Immature natural killer cell (primary cell): Measurements from ENCODE around the gene NADK. TPM values are rescaled to one million over a fixed set of nuclear protein-coding genes. Genes with fewer than 3 reads are reported as not detected.

ENCODE experiments used
- DNase-seq, 3 donors: peaks; one replicate each; pipeline ENCODE4 v3.0.0; 2022; ENCODE audit warnings: mixed read lengths in 1 of 3
- H3K27ac Mint-ChIP-seq, 6 donors: one replicate each; pipeline ENCODE4 v1.8.0; 2020; ENCODE audit warnings: mixed read lengths in 6 of 6, mild to moderate bottlenecking in 5 of 6, inconsistent platforms in 4 of 6, moderate library complexity in 3 of 6
- H3K27me3 Mint-ChIP-seq, 3 donors: one replicate each; pipeline ENCODE4 v1.8.0; 2020 to 2021; ENCODE audit warnings: low read depth in 3 of 3, mild to moderate bottlenecking in 3 of 3, mixed read lengths in 3 of 3, moderate library complexity in 3 of 3, inconsistent platforms in 1 of 3
- H3K36me3 Mint-ChIP-seq, 3 donors: one replicate each; pipeline ENCODE4 v1.8.0; 2020; ENCODE audit warnings: mixed read lengths in 3 of 3, inconsistent platforms in 2 of 3, mild to moderate bottlenecking in 2 of 3
- H3K4me1 Mint-ChIP-seq, 2 donors: one replicate each; pipeline ENCODE4 v1.8.0; 2020; ENCODE audit warnings: inconsistent platforms in 2 of 2, mild to moderate bottlenecking in 2 of 2, mixed read lengths in 2 of 2, moderate library complexity in 1 of 2
- H3K4me3 Mint-ChIP-seq, 5 donors: one replicate each; pipeline ENCODE4 v1.8.0; 2020; ENCODE audit warnings: mild to moderate bottlenecking in 5 of 5, mixed read lengths in 5 of 5, inconsistent platforms in 3 of 5, moderate library complexity in 3 of 5
- H3K9me3 Mint-ChIP-seq, 6 donors: one replicate each; pipeline ENCODE4 v1.8.0; 2020; ENCODE audit warnings: mild to moderate bottlenecking in 6 of 6, mixed read lengths in 6 of 6, inconsistent platforms in 4 of 6, moderate library complexity in 3 of 6
- polyA plus RNA-seq, 3 donors: library from polyadenylated mRNA; unstranded; fragments of 300-500 nt; fragmentation: Illumina TruSeq; gene quantifications; one replicate each; pipeline ENCODE4 v1.2.3, GENCODE V29; 2021

Gene NADK
- polyA plus RNA-seq, 3 donors from 2014 or later: 30.9 to 53.3 (median 37.3) TPM

- Mint-ChIP-seq H3K4me3 (peak overlapping the region in 4 of 5 donors; percentile 2 to 60 (median 20)), H3K27ac (peak overlapping the region; percentile 74 to 87 (median 78)), H3K36me3 (peaks cover 9 to 34% (median 14%) of the 10 kb centered on the region in 3 donors)
Observed at GRCh38 chr1:1799716-1800115, 21.4 kb upstream of the NADK start.

GRCh38 chr1:1797731-1798341, 19.6 kb upstream of the NADK start:
- Mint-ChIP-seq H3K4me3 (no peak overlapping the region), H3K36me3 (peaks cover 3 to 33% (median 12%) of the 10 kb centered on the region in 3 donors), H3K27ac (peak overlapping the region in 2 of 6 donors; percentile 1 to 42), H3K4me1 (peaks cover 41 to 67% of the 10 kb centered on the region in 2 donors), H3K27me3 (peaks cover 0 to 2% (median 0%) of the 10 kb centered on the region in 3 donors), H3K9me3 (no peaks in the 10 kb centered on the region)
- DNase-seq: no peak

More at GRCh38 chr1:1799716-1800115, 21.4 kb upstream of the NADK start:
- peaks cover 38 to 58% of the 10 kb centered on the region in 2 donors for H3K4me1 Mint-ChIP-seq
- H3K27me3 Mint-ChIP-seq: peaks cover 0 to 2% (median 0%) of the 10 kb centered on the region in 3 donors
- H3K9me3 Mint-ChIP-seq: no peaks in the 10 kb centered on the region
- DNase-seq: peak in 2 of 3 donors; percentile 23 to 25

DNA sequence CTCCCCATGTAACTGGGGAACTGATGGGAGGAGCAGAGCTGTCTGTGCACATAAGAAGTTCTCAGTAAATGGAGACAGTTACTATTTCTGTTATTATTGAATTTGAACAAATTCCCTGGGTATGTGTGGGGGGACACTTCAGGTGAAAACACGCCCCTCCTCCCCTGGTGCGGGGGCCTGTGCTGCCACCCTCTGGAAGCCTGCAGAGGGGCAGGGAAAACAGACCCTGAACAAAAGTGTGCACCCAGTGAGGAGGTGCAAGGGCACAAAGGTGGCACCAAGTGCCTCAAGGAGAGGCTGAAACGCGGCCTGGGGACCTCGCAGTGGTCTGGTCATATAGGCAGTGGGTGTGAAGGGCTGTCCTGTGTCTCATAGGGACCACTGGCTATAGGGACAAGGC, 18.2 kb upstream of the NADK start:
- Mint-ChIP-seq H3K4me1 (peaks cover 37 to 54% of the 10 kb centered on the region in 2 donors), H3K9me3 (no peaks in the 10 kb centered on the region), H3K4me3 (no peak overlapping the region), H3K27ac (peak overlapping the region in 4 of 6 donors; percentile 3 to 84 (median 50)), H3K27me3 (no peaks in the 10 kb centered on the region), H3K36me3 (peaks cover 0 to 31% (median 10%) of the 10 kb centered on the region in 3 donors)
- peak in 2 of 3 donors; percentile 20 to 31 for DNase-seq

DNA sequence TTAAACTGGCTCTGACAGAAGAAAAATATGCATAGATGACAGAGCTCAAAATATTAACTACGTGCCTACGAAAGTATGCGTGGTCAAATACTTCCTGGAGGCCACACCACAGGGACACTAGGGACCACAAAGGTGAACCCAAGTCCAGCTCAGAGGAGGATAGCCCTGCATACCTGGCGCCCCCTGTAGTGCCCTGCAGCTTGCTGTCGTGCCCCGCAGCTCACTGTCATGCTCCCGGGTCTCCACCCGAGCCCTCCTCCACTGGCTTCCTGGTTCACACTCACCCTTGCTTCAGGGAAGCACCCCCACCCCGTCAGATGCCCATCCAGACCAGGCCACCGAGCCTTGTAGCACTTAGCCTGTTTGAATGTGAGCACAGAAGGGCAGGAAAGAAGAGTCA, 16.7 kb upstream of the NADK start:
- H3K27ac Mint-ChIP-seq: peak overlapping the region in 3 of 6 donors; percentile 34 to 77 (median 45)
- peaks cover 0 to 32% (median 7%) of the 10 kb centered on the region in 3 donors for H3K36me3 Mint-ChIP-seq

GRCh38 chr1:1793481-1794244, 15.4 kb upstream of the NADK start:
- Mint-ChIP-seq H3K4me3 (no peak overlapping the region), H3K36me3 (peaks cover 6 to 39% (median 12%) of the 10 kb centered on the region in 3 donors), H3K27ac (peak overlapping the region; percentile 56 to 85 (median 72)), H3K27me3 (peaks cover 0 to 2% (median 2%) of the 10 kb centered on the region in 3 donors), H3K4me1 (peaks cover 21 to 35% of the 10 kb centered on the region in 2 donors), H3K9me3 (no peaks in the 10 kb centered on the region)
- DNase-seq: no peak

More for the DNA sequence above, 16.7 kb upstream of the NADK start:
- peaks cover 0 to 2% (median 0%) of the 10 kb centered on the region in 3 donors for H3K27me3 Mint-ChIP-seq
- H3K9me3 Mint-ChIP-seq: no peaks in the 10 kb centered on the region
- H3K4me3 Mint-ChIP-seq: no peak overlapping the region
- no peak for DNase-seq
- H3K4me1 Mint-ChIP-seq: peaks cover 27 to 40% of the 10 kb centered on the region in 2 donors

DNA sequence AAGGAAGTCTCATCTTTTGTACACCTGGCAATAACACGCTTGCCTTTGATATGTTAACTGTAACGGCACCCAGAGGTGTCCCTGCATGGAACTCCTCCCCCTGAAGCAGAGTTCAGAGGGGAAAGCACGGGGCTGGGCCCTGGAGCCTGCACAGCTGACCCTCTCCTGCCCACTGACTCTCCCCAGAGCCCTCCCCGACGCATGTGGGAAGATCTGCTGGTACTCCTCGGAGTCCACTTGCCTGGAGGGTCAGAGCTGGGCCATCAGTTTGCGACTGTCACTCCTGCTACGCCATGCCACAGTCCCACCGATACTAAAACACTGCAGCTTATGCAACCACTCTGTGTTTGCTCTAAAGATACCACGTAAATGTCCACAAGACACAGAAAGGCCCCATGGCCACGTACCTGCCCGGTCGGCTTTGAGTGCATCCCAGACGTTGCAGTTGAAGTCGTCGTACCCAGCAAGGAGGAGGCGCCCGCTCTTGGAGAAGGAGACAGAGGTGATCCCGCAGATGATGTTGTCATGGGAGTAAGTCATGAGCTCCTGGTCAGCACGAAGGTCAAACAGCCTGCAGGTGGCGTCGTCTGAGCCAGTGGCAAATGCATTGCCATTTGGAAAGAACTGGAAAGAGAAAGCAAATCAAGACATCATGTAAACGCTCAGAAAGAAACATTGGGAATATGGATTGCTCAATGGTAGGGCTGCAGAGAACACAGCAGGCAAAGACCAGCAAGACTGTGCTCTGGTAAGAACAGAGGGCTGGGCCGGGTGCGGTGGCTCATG, 10.6 kb upstream of the NADK start:
- Mint-ChIP-seq H3K27me3 (peaks cover 0 to 6% (median 2%) of the 10 kb centered on the region in 3 donors), H3K27ac (peak overlapping the region; percentile 0 to 87 (median 68)), H3K9me3 (no peaks in the 10 kb centered on the region), H3K36me3 (peaks cover 19 to 47% (median 24%) of the 10 kb centered on the region in 3 donors), H3K4me1 (peaks cover 10 to 11% of the 10 kb centered on the region in 2 donors), H3K4me3 (no peak overlapping the region)
- peak in 1 of 3 donors; percentile 8 for DNase-seq

GRCh38 chr1:1788136-1788535, 9.9 kb upstream of the NADK start:
- Mint-ChIP-seq H3K27me3 (peaks cover 0 to 9% (median 7%) of the 10 kb centered on the region in 3 donors), H3K4me1 (peaks cover 9 to 10% of the 10 kb centered on the region in 2 donors), H3K4me3 (no peak overlapping the region), H3K9me3 (no peaks in the 10 kb centered on the region), H3K27ac (peak overlapping the region in 5 of 6 donors; percentile 24 to 84 (median 44)), H3K36me3 (peaks cover 19 to 42% (median 20%) of the 10 kb centered on the region in 3 donors)
- DNase-seq: no peak

DNA sequence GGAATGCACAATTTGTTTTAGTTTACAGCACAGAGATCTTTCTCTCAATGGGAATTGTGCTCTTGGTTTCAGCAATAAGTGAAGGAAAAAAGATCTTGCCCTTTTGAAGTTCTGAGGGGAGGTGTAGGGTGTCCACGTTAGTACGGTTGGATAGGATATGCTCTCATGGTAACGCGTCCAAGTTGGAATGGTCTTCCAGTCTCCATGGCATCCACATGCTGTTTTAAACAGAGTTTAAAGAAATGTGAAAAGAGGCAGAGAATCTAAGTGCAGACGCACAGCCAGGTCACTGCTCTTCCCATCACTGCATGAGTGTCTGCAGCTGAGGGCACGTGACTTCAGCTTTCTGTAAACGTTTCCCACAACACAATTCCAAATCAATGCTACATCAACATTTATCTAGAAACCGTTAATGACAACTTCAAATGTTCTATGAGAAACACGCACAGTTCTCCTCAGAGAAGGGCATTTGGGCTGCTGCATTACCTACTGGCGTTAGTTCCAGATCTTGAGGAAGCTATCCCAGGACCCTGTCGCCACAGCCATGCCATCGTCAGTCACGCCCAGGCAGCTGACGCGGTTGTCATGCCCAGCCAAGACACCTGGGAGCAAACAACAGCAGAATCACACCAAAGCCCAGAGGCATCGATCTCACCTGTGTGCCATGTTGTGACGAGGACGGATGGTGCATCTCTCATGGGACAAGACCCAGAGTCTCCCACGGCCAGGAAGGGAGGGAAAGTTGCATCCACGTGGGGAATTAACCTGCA, 8.8 kb upstream of the NADK start:
- Mint-ChIP-seq H3K36me3 (peaks cover 18 to 38% (median 19%) of the 10 kb centered on the region in 3 donors), H3K27me3 (peaks cover 0 to 9% (median 8%) of the 10 kb centered on the region in 3 donors), H3K9me3 (no peaks in the 10 kb centered on the region), H3K4me1 (peaks cover 16 to 17% of the 10 kb centered on the region in 2 donors), H3K27ac (peak overlapping the region in 4 of 6 donors; percentile 4 to 57 (median 36)), H3K4me3 (no peak overlapping the region)
- no peak for DNase-seq

- peaks cover 0 to 9% (median 8%) of the 10 kb centered on the region in 3 donors for H3K27me3 Mint-ChIP-seq
- H3K9me3 Mint-ChIP-seq: no peaks in the 10 kb centered on the region
- H3K36me3 Mint-ChIP-seq: peaks cover 17 to 31% (median 19%) of the 10 kb centered on the region in 3 donors
- H3K4me3 Mint-ChIP-seq: no peak overlapping the region
- DNase-seq: no peak
- H3K27ac Mint-ChIP-seq: peak overlapping the region in 2 of 6 donors; percentile 46 to 55
- H3K4me1 Mint-ChIP-seq: peaks cover 27 to 30% of the 10 kb centered on the region in 2 donors
Observed at GRCh38 chr1:1785666-1786065, 7.4 kb upstream of the NADK start.

DNA sequence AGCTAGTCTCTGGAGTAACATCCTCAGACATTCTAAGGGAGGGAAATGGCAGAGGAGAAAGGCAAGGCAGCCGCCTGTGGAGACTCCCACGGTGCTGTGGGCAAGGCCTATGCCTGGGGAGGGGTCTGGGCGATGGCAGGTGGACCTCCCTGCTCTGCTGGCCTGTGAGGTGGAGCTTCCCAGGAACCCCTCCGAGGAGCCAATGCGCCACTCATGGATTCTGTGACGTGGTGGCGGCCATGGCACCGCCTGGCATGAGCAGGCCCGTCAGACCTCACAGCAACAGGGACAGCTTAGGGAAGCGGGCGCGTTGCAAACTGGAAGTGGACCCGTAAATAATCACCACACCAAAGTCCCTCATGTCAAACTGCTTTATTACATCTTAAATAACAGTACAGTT, 6.7 kb upstream of the NADK start:
- H3K27me3 Mint-ChIP-seq: peaks cover 3 to 13% (median 13%) of the 10 kb centered on the region in 3 donors
- peaks cover 33 to 37% of the 10 kb centered on the region in 2 donors for H3K4me1 Mint-ChIP-seq
- no peak overlapping the region for H3K4me3 Mint-ChIP-seq
- peaks cover 17 to 27% (median 19%) of the 10 kb centered on the region in 3 donors for H3K36me3 Mint-ChIP-seq
- no peak for DNase-seq
- peak overlapping the region in 5 of 6 donors; percentile 7 to 73 (median 46) for H3K27ac Mint-ChIP-seq
- H3K9me3 Mint-ChIP-seq: no peaks in the 10 kb centered on the region

DNA sequence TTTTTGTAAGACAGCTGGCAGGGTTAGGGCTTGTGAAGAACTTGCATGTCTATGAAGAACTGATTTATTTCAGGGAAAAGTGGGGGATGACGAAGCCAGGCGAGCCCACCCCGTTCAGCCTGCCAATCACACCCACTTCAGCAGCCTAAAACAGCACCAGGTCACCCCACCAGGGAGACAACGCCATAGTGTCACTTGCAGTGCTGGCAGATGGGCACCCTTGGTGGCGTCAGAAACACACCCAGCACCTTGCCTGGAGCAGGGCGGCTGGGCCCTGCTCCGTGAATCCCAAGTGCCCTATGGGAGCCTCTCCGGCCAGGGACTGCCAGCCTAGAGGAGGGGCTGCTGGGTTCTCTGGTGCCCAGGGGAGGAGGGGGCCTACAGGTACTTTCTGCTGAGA, 5.0 kb upstream of the NADK start:
- Mint-ChIP-seq H3K27ac (peak overlapping the region; percentile 89 to 98 (median 94)), H3K27me3 (peaks cover 4 to 17% (median 13%) of the 10 kb centered on the region in 3 donors), H3K36me3 (peaks cover 12 to 18% (median 13%) of the 10 kb centered on the region in 3 donors), H3K9me3 (no peaks in the 10 kb centered on the region), H3K4me3 (peak overlapping the region; percentile 59 to 71 (median 67)), H3K4me1 (peaks cover 42% of the 10 kb centered on the region in 2 donors)
- no peak for DNase-seq

DNA sequence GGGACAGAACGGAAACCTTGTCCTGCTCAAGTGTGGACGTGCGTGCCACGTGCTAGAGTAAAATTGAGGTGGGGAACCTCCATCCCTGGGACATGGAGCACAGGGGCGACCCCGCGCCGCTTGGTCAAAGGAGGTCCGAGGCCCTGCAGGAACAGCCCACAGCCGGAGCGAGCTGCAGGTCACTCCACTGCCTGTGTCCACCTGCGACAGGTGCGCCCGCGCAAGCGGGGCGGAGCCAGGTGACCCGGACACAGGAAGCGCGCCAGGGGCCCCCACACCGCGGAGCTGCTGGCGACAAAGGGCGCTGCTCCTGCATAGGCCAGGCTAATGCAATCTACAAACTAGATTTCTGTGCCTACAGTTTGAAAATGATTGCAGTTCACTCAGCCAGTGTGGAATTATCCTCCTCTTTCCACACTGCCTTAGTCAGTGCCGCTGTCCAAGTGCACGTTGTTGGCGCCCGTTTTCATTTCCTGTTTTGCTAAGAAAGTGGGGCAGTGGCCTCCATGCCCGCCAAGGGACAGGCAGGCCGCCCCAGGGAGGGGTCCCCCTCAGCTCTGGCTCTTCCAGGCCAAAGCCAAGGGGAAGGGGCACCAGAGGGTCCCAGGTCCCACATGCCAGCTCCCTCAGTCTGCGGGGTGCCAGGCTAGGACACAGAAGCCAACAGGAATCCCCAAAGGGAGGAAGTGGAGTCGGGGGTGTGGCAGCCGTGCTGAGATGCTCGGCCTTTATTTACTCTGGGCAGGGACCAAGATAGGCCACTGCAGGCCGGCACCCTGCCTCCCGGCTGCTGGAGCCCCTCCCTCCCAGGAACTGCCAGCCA, 4.3 kb upstream of the NADK start:
- peaks cover 4 to 16% (median 13%) of the 10 kb centered on the region in 3 donors for H3K27me3 Mint-ChIP-seq
- H3K4me1 Mint-ChIP-seq: peaks cover 44% of the 10 kb centered on the region in 2 donors

More for the DNA sequence above, 4.3 kb upstream of the NADK start:
- Mint-ChIP-seq H3K4me3 (peak overlapping the region; percentile 59 to 71 (median 60)), H3K27ac (peak overlapping the region; percentile 89 to 98 (median 94)), H3K36me3 (peaks cover 12 to 16% (median 13%) of the 10 kb centered on the region in 3 donors), H3K9me3 (no peaks in the 10 kb centered on the region)
- DNase-seq: peak; percentile 26 to 33 (median 28)
